Effector memory CD8-positive, alpha-beta T cell (primary cell): ENCODE results near the gene NRG4.
A peak's percentile ranks its signal among the peaks of the same experiment; 100 is the strongest.
"Not testable (repeated sequence)": the region's sequence is repeated elsewhere in the genome, so short reads cannot be mapped to it uniquely, and the experiment has no call there.

Experiments used
- ATAC-seq: fragments of 150-1000 bp; cut with Tn5 transposase; replicated peaks from 2 replicates; pipeline ENCODE4 v1.10.0; 2021; ENCODE audit warnings: mild to moderate bottlenecking, moderate library complexity
- DNase-seq, 3 experiments: peaks; one replicate each; pipeline ENCODE4 v3.0.0; 2021
- H3K27ac Mint-ChIP-seq, 2 donors: one replicate each; pipeline ENCODE4 v1.8.0; 2022; ENCODE audit warnings: mild to moderate bottlenecking in 2 of 2, mixed read lengths in 2 of 2, moderate library complexity in 2 of 2
- H3K27me3 Mint-ChIP-seq, 2 donors: one replicate each; pipeline ENCODE4 v1.8.0; 2022; ENCODE audit warnings: mixed read lengths in 2 of 2
- H3K36me3 Mint-ChIP-seq: one replicate; pipeline ENCODE4 v1.8.0; 2022; ENCODE audit warnings: mild to moderate bottlenecking, moderate library complexity, mixed read lengths; ENCODE audit not compliant: insufficient read depth
- H3K4me1 Mint-ChIP-seq, 2 donors: one replicate each; pipeline ENCODE4 v1.8.0; 2022; ENCODE audit warnings: low read depth in 2 of 2, mixed read lengths in 2 of 2
- H3K4me3 Mint-ChIP-seq, 2 donors: one replicate each; pipeline ENCODE4 v1.8.0; 2022; ENCODE audit warnings: mild to moderate bottlenecking in 2 of 2, mixed read lengths in 2 of 2, moderate library complexity in 2 of 2
- H3K9me3 Mint-ChIP-seq, 2 donors: one replicate each; pipeline ENCODE4 v1.8.0; 2022; ENCODE audit warnings: mixed read lengths in 2 of 2

NRG4 gene

DNA sequence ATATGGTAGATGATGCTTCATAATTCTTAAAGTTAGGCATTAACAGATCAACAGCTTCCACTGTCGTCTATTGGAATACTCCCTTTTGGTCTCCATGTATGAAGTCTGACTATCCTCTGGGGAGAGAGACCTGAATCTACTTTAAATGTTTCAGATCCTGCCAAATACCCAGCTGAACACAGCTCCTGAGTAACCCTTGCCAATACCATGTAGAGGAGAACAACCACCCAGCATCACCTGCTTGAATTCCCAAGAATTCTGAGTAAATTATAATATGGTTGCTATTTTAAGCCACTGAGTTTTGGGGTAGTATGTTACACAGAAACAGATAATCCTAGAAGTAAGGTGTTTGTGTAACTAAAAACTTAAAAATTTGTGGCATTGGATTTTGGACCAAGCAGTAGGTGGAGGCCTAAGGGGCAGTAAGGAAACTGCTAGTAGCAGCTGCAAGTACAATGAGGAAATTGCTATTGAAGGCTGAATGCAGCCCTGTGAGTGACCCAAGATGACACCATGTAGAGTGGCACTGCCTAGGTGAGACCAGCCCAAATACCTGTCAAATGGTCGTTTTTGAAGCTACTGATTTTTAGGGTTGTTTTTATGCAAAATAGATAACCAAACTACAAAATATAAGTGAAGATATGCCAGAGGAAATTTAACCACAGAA lies 30.9 kb downstream of the NRG4 start:
- no peak for DNase-seq
- Mint-ChIP-seq H3K27me3 (peaks cover 49 to 50% of the 10 kb centered on the region in 2 donors), H3K4me1 (no peaks in the 10 kb centered on the region), H3K27ac (no peak overlapping the region), H3K4me3 (no peak overlapping the region), H3K36me3 (no peaks in the 10 kb centered on the region), H3K9me3 (no peaks in the 10 kb centered on the region)
- no peak for ATAC-seq

- not testable (repeated sequence) for H3K4me3 Mint-ChIP-seq, H3K9me3 Mint-ChIP-seq, H3K36me3 Mint-ChIP-seq, H3K4me1 Mint-ChIP-seq, H3K27ac Mint-ChIP-seq, DNase-seq, ATAC-seq
- peaks cover 63 to 64% of the 10 kb centered on the region in 2 donors for H3K27me3 Mint-ChIP-seq
These were observed 35.5 kb downstream of the NRG4 start for GRCh38 chr15:75976766-75977165.

DNA sequence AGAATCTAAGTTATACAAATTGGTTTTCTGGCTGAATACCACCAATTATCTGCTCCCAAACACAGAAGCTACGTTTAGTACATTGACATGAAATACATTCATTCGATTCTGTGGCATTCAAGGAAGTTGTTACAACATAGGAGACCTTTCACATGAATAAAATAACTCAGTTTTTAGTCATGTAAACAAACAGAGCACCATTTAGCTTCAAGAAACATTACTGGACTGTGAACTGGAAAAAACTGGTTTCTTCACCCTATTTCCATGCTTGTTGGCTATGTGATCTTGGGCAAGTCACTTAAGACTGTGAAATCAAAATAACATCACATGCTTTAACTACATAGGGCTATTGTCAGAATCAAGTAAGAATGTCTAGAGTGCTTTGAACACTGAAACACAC lies 46.2 kb downstream of the NRG4 start:
- Mint-ChIP-seq H3K27me3 (peaks cover 10 to 16% of the 10 kb centered on the region in 2 donors), H3K9me3 (no peaks in the 10 kb centered on the region), H3K4me1 (no peaks in the 10 kb centered on the region), H3K36me3 (no peaks in the 10 kb centered on the region), H3K4me3 (no peak overlapping the region), H3K27ac (no peak overlapping the region)
- no peak for DNase-seq
- no peak for ATAC-seq

DNA sequence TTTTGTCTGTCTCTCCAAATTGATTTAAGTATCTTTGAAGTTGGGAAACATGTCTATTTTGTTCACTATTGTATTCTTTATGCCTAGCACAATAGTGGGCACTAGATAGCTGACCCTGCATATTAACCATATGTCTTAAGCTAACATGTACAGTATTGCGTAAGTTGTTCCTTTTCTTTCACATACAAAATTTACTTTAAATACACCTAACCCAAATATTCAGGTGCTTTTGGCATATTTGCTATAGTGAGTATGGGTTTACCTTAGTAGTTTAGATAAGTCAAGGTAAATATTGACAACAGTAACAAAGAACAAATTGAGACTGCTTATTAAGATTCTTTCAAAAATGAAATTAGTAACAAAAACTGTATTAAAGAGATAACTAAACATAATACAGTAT lies 50.9 kb downstream of the NRG4 start:
- Mint-ChIP-seq H3K4me3 (no peak overlapping the region), H3K4me1 (no peaks in the 10 kb centered on the region), H3K36me3 (no peaks in the 10 kb centered on the region), H3K27ac (no peak overlapping the region), H3K27me3 (peaks cover 27 to 39% of the 10 kb centered on the region in 2 donors), H3K9me3 (no peaks in the 10 kb centered on the region)
- ATAC-seq (no peak), DNase-seq (no peak)

GRCh38 chr15:75955720-75956119 lies 56.5 kb downstream of the NRG4 start:
- no peak for DNase-seq
- Mint-ChIP-seq H3K27ac (no peak overlapping the region), H3K9me3 (no peaks in the 10 kb centered on the region), H3K27me3 (peaks cover 50 to 72% of the 10 kb centered on the region in 2 donors), H3K4me3 (no peak overlapping the region), H3K4me1 (peaks cover 2 to 4% of the 10 kb centered on the region in 2 donors), H3K36me3 (no peaks in the 10 kb centered on the region)
- ATAC-seq = no peak

- Mint-ChIP-seq H3K36me3 (no peaks in the 10 kb centered on the region), H3K4me3 (no peak overlapping the region), H3K4me1 (peaks cover 2 to 4% of the 10 kb centered on the region in 2 donors), H3K27me3 (peaks cover 60 to 74% of the 10 kb centered on the region in 2 donors), H3K9me3 (no peaks in the 10 kb centered on the region), H3K27ac (no peak overlapping the region)
- DNase-seq (no peak), ATAC-seq (no peak)
These were observed 59.7 kb downstream of the NRG4 start for GRCh38 chr15:75952525-75952924.

GRCh38 chr15:75948761-75949296 lies 63.4 kb downstream of the NRG4 start:
- no peak for ATAC-seq
- H3K27me3 Mint-ChIP-seq = peaks cover 53 to 64% of the 10 kb centered on the region in 2 donors
- no peak overlapping the region for H3K4me3 Mint-ChIP-seq
- H3K4me1 Mint-ChIP-seq = peaks cover 2 to 4% of the 10 kb centered on the region in 2 donors
- H3K36me3 Mint-ChIP-seq = no peaks in the 10 kb centered on the region
- no peak overlapping the region for H3K27ac Mint-ChIP-seq
- H3K9me3 Mint-ChIP-seq = no peaks in the 10 kb centered on the region
- DNase-seq = no peak

- H3K27ac Mint-ChIP-seq = no peak overlapping the region
- H3K36me3 Mint-ChIP-seq = no peaks in the 10 kb centered on the region
- H3K9me3 Mint-ChIP-seq = no peaks in the 10 kb centered on the region
- peaks cover 46 to 55% of the 10 kb centered on the region in 2 donors for H3K27me3 Mint-ChIP-seq
- no peak for ATAC-seq
- no peak for DNase-seq
- H3K4me1 Mint-ChIP-seq = no peaks in the 10 kb centered on the region
- H3K4me3 Mint-ChIP-seq = no peak overlapping the region
These were observed 65.1 kb downstream of the NRG4 start for GRCh38 chr15:75947092-75947491.

DNA sequence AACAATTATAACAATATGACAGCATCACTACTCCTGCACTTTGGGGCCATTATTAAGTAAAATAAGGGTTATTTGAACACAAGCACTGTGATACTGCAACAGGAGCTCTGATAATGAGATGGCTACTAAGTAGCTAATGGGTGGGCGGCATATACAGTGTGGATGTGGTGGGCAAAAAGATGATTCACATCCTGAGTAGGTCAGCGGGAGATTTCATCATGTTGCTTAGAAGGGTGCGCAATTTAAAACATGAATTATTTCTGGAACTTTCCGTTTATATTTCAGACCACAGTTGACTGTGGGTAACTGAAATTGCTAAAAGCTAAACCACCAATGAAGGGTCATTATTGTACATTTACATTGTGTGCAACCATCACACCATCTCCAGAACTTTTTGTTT lies 66.3 kb downstream of the NRG4 start:
- no peak for DNase-seq
- Mint-ChIP-seq H3K9me3 (no peaks in the 10 kb centered on the region), H3K4me1 (no peaks in the 10 kb centered on the region), H3K27ac (no peak overlapping the region), H3K27me3 (peaks cover 35 to 44% of the 10 kb centered on the region in 2 donors), H3K36me3 (no peaks in the 10 kb centered on the region), H3K4me3 (no peak overlapping the region)
- no peak for ATAC-seq

- no peak overlapping the region for H3K27ac Mint-ChIP-seq
- DNase-seq (no peak), ATAC-seq (no peak)
- no peaks in the 10 kb centered on the region for H3K36me3 Mint-ChIP-seq
- peaks cover 0 to 10% of the 10 kb centered on the region in 2 donors for H3K9me3 Mint-ChIP-seq
- H3K4me3 Mint-ChIP-seq = no peak overlapping the region
- peaks cover 18 to 29% of the 10 kb centered on the region in 2 donors for H3K27me3 Mint-ChIP-seq
- no peaks in the 10 kb centered on the region for H3K4me1 Mint-ChIP-seq
These were observed 68.5 kb downstream of the NRG4 start for GRCh38 chr15:75943713-75944215.

GRCh38 chr15:75943246-75943645 lies 69.0 kb downstream of the NRG4 start:
- H3K4me3 Mint-ChIP-seq = no peak overlapping the region

GRCh38 chr15:75942464-75942863 lies 69.8 kb downstream of the NRG4 start:
- Mint-ChIP-seq H3K9me3 (peaks cover 0 to 10% of the 10 kb centered on the region in 2 donors), H3K4me1 (no peaks in the 10 kb centered on the region)
- ATAC-seq = no peak

More at GRCh38 chr15:75943246-75943645, 69.0 kb downstream of the NRG4 start:
- no peaks in the 10 kb centered on the region for H3K4me1 Mint-ChIP-seq
- H3K36me3 Mint-ChIP-seq = peaks cover 3% of the 10 kb centered on the region
- DNase-seq (no peak), ATAC-seq (no peak)
- H3K27ac Mint-ChIP-seq = no peak overlapping the region
- peaks cover 0 to 10% of the 10 kb centered on the region in 2 donors for H3K9me3 Mint-ChIP-seq
- H3K27me3 Mint-ChIP-seq = peaks cover 18 to 24% of the 10 kb centered on the region in 2 donors

GRCh38 chr15:75930866-75931265 lies 81.4 kb downstream of the NRG4 start:
- peaks cover 27% of the 10 kb centered on the region for H3K36me3 Mint-ChIP-seq
- H3K9me3 Mint-ChIP-seq = no peaks in the 10 kb centered on the region
- peaks cover 15 to 29% of the 10 kb centered on the region in 2 donors for H3K4me1 Mint-ChIP-seq
- H3K27ac Mint-ChIP-seq = peak overlapping the region in 1 of 2 donors; percentile 39
- ATAC-seq (no peak), DNase-seq (no peak)
- no peaks in the 10 kb centered on the region for H3K27me3 Mint-ChIP-seq
- no peak overlapping the region for H3K4me3 Mint-ChIP-seq

More at GRCh38 chr15:75942464-75942863, 69.8 kb downstream of the NRG4 start:
- no peak for DNase-seq
- H3K36me3 Mint-ChIP-seq = peaks cover 7% of the 10 kb centered on the region
- no peak overlapping the region for H3K4me3 Mint-ChIP-seq
- no peak overlapping the region for H3K27ac Mint-ChIP-seq
- peaks cover 12 to 16% of the 10 kb centered on the region in 2 donors for H3K27me3 Mint-ChIP-seq
